ENCODE measurements around the gene PDX1. TPM values are rescaled to one million over a fixed set of nuclear protein-coding genes. Genes with fewer than 3 reads are reported as not detected.

Gene PDX1
- total and polyA plus RNA-seq, 9 of the 15 experiments (the other 6 are each of a cell fraction or from before 2014, with no cell fraction given), result not detected

- no peak for TF ChIP-seq ZMIZ1 (IDR thresholded peaks at IDR 0.05; ENCODE audit: low read depth in 2 of 2, low read length in 2 of 2)
- TF ChIP-seq THRB (CRISPR knock-in tag; conservative IDR thresholded peaks at IDR 0.05), result no peak
- TF ChIP-seq BCOR (IDR thresholded peaks at IDR 0.05), result no peak
- no peak for TF ChIP-seq SIN3A (IDR thresholded peaks at IDR 0.05; ENCODE audit: borderline replicate concordance in 2 of 2, control insufficient read depth in 1 of 2, low read depth in 2 of 2, low read length in 2 of 2)
- no peak for TF ChIP-seq FUS (optimal IDR thresholded peaks at IDR 0.05; ENCODE audit: low read depth, low read length)
- no peak for TF ChIP-seq ZNF785 (CRISPR knock-in tag; IDR thresholded peaks at IDR 0.05)
These were observed 1.7 kb downstream of the PDX1 start (continued) for GRCh38 chr13:27921421-27921960.

All from K562 (cell line).